PC-3 (cell line): ENCODE data around the gene KLHL9. TPM values are rescaled to one million over a fixed set of nuclear protein-coding genes. Genes with fewer than 3 reads are reported as not detected.

Experiments
- ATAC-seq: fragments of 200-7000 bp; cut with Tn5 transposase; 2 replicates; pipeline ENCODE4 v1.9.1; 2020; ENCODE audit warnings: mild to moderate bottlenecking, moderate library complexity
- BruUV-seq: library from RNA; stranded (reverse); fragments of 400-500 nt; replicated peaks from 2 replicates; lab custom pipeline; 2021; lab: Mats Ljungman, UMichigan
- CTCF ChIA-PET: fragments of 300-600 bp; sonication (Branson Sonifier 250); formaldehyde crosslinking; loops from one replicate; lab custom pipeline; 2022; ENCODE audit warnings: antibody characterized with exemption; lab: Charles Lee
- POLR2A ChIA-PET: fragments of 300-600 bp; sonication (Branson Sonifier 250); formaldehyde crosslinking; loops from one replicate; lab custom pipeline; 2022; ENCODE audit warnings: antibody characterized with exemption; ENCODE audit not compliant: unreplicated experiment; lab: Charles Lee
- DNase-seq: peaks from one replicate; pipeline ENCODE4 v3.0.0-alpha.2; 2015
- H2AFZ ChIP-seq: fragments of 300-600 bp; sonication (generic); 2 replicates; pipeline ENCODE4 v1.6.0; 2016; ENCODE audit warnings: antibody characterized with exemption, low read length
- H3F3A ChIP-seq: fragments of 300-600 bp; sonication (generic); one replicate; pipeline ENCODE4 v1.6.0; 2017; ENCODE audit warnings: antibody characterized with exemption, low read length, control low read depth, mild to moderate bottlenecking; ENCODE audit not compliant: unreplicated experiment
- H3K27ac ChIP-seq: fragments of 300-600 bp; sonication (generic); 2 replicates; pipeline ENCODE4 v1.5.1; 2016; ENCODE audit warnings: mild to moderate bottlenecking, low read length
- H3K27me3 ChIP-seq: fragments of 300-600 bp; sonication (generic); 2 replicates; pipeline ENCODE4 v1.6.1; 2016; ENCODE audit warnings: low read length, mixed read lengths
- H3K36me3 ChIP-seq: fragments of 300-600 bp; sonication (generic); 2 replicates; pipeline ENCODE4 v1.6.1; 2016; ENCODE audit warnings: low read depth, mixed run types, low read length, mixed read lengths
- H3K4me1 ChIP-seq: fragments of 300-600 bp; sonication (generic); 2 replicates; pipeline ENCODE4 v1.5.1; 2016; ENCODE audit warnings: low read length; ENCODE audit not compliant: insufficient read depth
- H3K4me2 ChIP-seq: fragments of 300-600 bp; sonication (generic); 2 replicates; pipeline ENCODE4 v1.6.0; 2016; ENCODE audit warnings: low read length
- H3K4me3 ChIP-seq: fragments of 300-600 bp; sonication (generic); 2 replicates; pipeline ENCODE4 v1.5.1; 2016; ENCODE audit warnings: mild to moderate bottlenecking, low read length, mixed read lengths
- H3K79me2 ChIP-seq: fragments of 300-600 bp; sonication (generic); 2 replicates; pipeline ENCODE4 v1.6.1; 2017; ENCODE audit warnings: low read length, mixed read lengths
- H3K9ac ChIP-seq: fragments of 300-600 bp; sonication (generic); 2 replicates; pipeline ENCODE4 v1.6.0; 2016; ENCODE audit warnings: mild to moderate bottlenecking, low read length
- H3K9me2 ChIP-seq: fragments of 300-600 bp; sonication (generic); replicated peaks from 2 replicates; pipeline ENCODE4 v1.6.1; 2016; ENCODE audit warnings: mixed run types, low read length, mixed read lengths
- H3K9me3 ChIP-seq: fragments of 300-600 bp; sonication (generic); 2 replicates; pipeline ENCODE4 v1.6.1; 2016; ENCODE audit warnings: low read length, mixed read lengths
- H4K20me1 ChIP-seq: fragments of 300-600 bp; sonication (generic); 2 replicates; pipeline ENCODE4 v1.6.1; 2016; ENCODE audit warnings: low read length, mixed read lengths
- EZH2 ChIP-seq: fragments of 300-600 bp; sonication (generic); IDR thresholded peaks from one replicate; pipeline ENCODE4 v1.6.1; 2017; ENCODE audit warnings: antibody characterized with exemption, mild to moderate bottlenecking, low read length; ENCODE audit not compliant: unreplicated experiment
- EZH2phosphoT487 ChIP-seq: fragments of 300-600 bp; sonication (generic); IDR thresholded peaks from 2 replicates; pipeline ENCODE4 v1.6.1; 2018; ENCODE audit warnings: mild to moderate bottlenecking, antibody characterized with exemption, low read length, borderline replicate concordance
- intact Hi-C: fragments of 100-400 bp; cut with micrococcal nuclease; formaldehyde crosslinking; loops from 2 replicates; pipeline ENCODE4 v1.9.0; 2023
- total RNA-seq: library from RNA; depleted of rRNA; stranded (reverse); fragments of >200 nt; gene quantifications from 2 replicates; pipeline ENCODE4 v1.2.3, GENCODE V29; 2014
- TF ChIP-seq, protein P1 (sequence below): fragments of 300-600 bp; sonication (generic); conservative IDR thresholded peaks from 2 replicates; pipeline ENCODE4 v1.5.1; 2017; ENCODE audit warnings: antibody characterized with exemption, low read depth, mild to moderate bottlenecking, low read length

KLHL9 gene
- total RNA-seq, 1 experiment from 2014 or later, result 11.2 TPM

DNA sequence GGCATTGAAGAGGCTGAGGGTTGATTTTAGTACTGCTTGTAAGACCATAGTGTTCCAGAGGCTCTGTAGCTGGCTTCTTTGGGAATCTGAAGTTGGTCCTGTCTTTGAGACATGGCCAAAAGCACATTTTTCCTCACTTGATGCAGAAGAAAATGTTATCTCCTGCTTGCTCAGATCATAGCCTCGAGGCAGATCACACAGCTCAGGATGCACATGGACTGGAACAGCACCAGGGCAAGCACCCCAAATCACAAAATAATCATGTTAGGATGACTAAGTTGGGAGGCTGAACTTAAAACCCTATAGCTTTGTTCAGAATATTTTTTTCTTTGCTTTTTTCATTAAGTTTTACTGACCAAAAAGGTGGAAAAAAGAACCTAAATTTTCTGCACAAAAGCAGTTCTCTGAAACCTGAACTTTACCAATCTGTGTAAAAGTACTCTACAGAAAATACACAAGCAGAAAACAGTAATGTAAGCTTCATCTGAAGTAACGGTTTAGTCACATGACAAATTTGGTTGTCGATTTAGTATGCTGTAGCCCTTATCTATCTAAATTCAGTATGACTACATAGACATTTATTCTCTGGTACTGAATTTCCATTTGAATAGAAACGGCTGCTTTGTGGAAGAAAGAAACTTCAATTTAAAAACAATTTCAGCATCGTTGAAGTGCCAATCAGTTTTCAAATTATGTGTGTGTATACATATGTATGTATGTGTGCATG, 3.4 kb downstream of the KLHL9 start:
- H3K9me2 ChIP-seq, result no peaks in the 10 kb centered on the region
- peak overlapping the region; percentile 84 for H3K4me2 ChIP-seq
- 0 out of 2 replicates have a peak, but pooled peaks cover 3% of the 10 kb centered on the region for H3K36me3 ChIP-seq
- DNase-seq, result no peak
- no peak overlapping the region for H3K9ac ChIP-seq
- H4K20me1 ChIP-seq, result peaks cover 34% of the 10 kb centered on the region; the same call in 1 of the 2 replicates
- no peaks in the 10 kb centered on the region for H3K9me3 ChIP-seq
- H3K4me3 ChIP-seq, result peak overlapping the region; percentile 76
- no peaks in the 10 kb centered on the region for H3K27me3 ChIP-seq
- CTCF ChIA-PET, result no interaction called here
- no peak overlapping the region for H2AFZ ChIP-seq
- no peak overlapping the region for H3K27ac ChIP-seq
- H3K79me2 ChIP-seq, result peaks cover 81% of the 10 kb centered on the region
- H3K4me1 ChIP-seq, result peaks cover 42% of the 10 kb centered on the region
- BruUV-seq, result no TSS peak
- intact Hi-C loops, result no loop called here
- POLR2A ChIA-PET, result no interaction called here
- TF ChIP-seq EZH2 (no peak), EZH2phosphoT487 (no peak)
- no peaks in the 10 kb centered on the region for H3F3A ChIP-seq
- no peak for ATAC-seq

DNA sequence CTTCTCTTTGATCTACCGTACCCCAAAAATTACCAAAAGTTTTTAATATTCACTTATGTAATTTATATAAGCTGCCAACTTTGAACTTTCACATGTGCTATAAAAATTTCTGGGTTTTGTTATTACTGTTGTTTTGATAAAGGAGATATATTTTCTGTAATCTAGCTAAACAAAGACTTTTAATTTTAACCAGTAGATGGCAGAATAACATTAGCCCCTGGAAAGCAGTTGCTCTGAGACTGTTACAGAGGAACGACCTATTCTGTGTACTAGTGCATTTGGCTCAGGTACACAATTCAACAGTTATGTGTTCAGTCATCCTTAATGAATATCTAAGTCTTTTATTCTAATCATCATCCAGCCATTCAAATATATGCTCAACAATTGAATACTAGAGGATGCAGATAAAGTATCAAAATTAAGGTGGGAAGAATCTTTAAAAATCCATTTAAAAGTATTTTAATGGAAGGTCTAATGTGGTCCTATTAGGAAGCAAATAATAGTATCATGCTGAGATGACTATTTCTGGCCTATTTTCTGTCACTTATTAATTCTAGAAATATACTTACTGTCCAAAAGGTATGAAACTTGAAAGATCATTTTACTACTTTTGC, 8.6 kb downstream of the KLHL9 start:
- Histone ChIP-seq H3K27me3 (no peaks in the 10 kb centered on the region), H3K9me2 (no peaks in the 10 kb centered on the region), H3K27ac (no peak overlapping the region), H3K9ac (no peak overlapping the region), H3F3A (no peaks in the 10 kb centered on the region), H3K9me3 (no peaks in the 10 kb centered on the region), H3K36me3 (no peaks in the 10 kb centered on the region; the same call in none of the 2 replicates), H4K20me1 (peaks cover 18% of the 10 kb centered on the region; the same call in 1 of the 2 replicates), H3K79me2 (peaks cover 53% of the 10 kb centered on the region), H3K4me2 (no peak overlapping the region), H3K4me3 (no peak overlapping the region), H2AFZ (no peak overlapping the region), H3K4me1 (peaks cover 10% of the 10 kb centered on the region)
- intact Hi-C loops, result loop anchor here (1.0 to 2.0 kb wide), 3 partner anchors 70 to 463 kb away; no protein-coding TSS in a partner anchor
- ATAC-seq, result peak; percentile 72
- BruUV-seq, result no TSS peak
- DNase-seq, result peak; percentile 63
- POLR2A ChIA-PET, result interaction anchor here (0.6 to 1.0 kb wide), 3 partner anchors 64 to 223 kb away, joined by 3 to 5 read pairs (median 4); no protein-coding TSS in a partner anchor
- CTCF ChIA-PET, result interaction anchor here (0.6 to 1.5 kb wide), 7 partner anchors 66 to 476 kb away, joined by 3 to 29 read pairs (median 4); partner anchors contain the start of gene MTAP
- TF ChIP-seq EZH2, result no peak
- TF ChIP-seq, protein P1, sequence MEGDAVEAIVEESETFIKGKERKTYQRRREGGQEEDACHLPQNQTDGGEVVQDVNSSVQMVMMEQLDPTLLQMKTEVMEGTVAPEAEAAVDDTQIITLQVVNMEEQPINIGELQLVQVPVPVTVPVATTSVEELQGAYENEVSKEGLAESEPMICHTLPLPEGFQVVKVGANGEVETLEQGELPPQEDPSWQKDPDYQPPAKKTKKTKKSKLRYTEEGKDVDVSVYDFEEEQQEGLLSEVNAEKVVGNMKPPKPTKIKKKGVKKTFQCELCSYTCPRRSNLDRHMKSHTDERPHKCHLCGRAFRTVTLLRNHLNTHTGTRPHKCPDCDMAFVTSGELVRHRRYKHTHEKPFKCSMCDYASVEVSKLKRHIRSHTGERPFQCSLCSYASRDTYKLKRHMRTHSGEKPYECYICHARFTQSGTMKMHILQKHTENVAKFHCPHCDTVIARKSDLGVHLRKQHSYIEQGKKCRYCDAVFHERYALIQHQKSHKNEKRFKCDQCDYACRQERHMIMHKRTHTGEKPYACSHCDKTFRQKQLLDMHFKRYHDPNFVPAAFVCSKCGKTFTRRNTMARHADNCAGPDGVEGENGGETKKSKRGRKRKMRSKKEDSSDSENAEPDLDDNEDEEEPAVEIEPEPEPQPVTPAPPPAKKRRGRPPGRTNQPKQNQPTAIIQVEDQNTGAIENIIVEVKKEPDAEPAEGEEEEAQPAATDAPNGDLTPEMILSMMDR, result peak; percentile 76

DNA sequence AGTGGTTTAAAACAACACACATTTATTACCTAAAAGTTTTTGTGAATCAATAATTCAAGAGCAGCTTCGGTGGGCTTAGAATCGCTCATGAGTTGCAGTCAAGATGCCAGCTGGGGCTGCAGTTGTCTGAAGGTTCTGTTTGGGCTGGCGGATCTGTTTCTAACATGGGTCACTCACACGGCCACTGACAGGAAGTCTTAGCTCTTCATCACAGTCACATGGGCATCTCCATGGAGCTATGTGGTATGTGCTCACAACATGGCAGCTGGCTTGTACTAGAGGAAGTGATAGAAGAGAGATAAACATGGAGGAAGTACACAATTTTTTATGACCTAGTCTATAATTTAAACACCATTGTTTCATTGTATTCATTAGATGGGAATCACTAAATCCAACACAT, 11.2 kb downstream of the KLHL9 start:
- no peaks in the 10 kb centered on the region; the same call in none of the 2 replicates for H3K36me3 ChIP-seq
- H4K20me1 ChIP-seq, result peaks cover 5% of the 10 kb centered on the region; the same call in 1 of the 2 replicates
- H3K9ac ChIP-seq, result no peak overlapping the region
- DNase-seq, result no peak
- no peaks in the 10 kb centered on the region for H3K4me1 ChIP-seq
- H3K79me2 ChIP-seq, result peaks cover 28% of the 10 kb centered on the region
- H3K4me2 ChIP-seq, result no peak overlapping the region
- H2AFZ ChIP-seq, result no peak overlapping the region
- no peaks in the 10 kb centered on the region for H3F3A ChIP-seq
- no peak for ATAC-seq
- H3K4me3 ChIP-seq, result no peak overlapping the region
- H3K9me2 ChIP-seq, result no peaks in the 10 kb centered on the region
- H3K9me3 ChIP-seq, result no peaks in the 10 kb centered on the region
- intact Hi-C loops, result no loop called here
- H3K27ac ChIP-seq, result no peak overlapping the region
- ChIA-PET CTCF (no interaction called here), POLR2A (no interaction called here)
- TF ChIP-seq, protein P1, result no peak
- no peak for TF ChIP-seq EZH2phosphoT487
- no peak for TF ChIP-seq EZH2
- no peaks in the 10 kb centered on the region for H3K27me3 ChIP-seq
- no TSS peak for BruUV-seq
